ENCODE data around the gene ABCC8.

Gene ABCC8

DNA sequence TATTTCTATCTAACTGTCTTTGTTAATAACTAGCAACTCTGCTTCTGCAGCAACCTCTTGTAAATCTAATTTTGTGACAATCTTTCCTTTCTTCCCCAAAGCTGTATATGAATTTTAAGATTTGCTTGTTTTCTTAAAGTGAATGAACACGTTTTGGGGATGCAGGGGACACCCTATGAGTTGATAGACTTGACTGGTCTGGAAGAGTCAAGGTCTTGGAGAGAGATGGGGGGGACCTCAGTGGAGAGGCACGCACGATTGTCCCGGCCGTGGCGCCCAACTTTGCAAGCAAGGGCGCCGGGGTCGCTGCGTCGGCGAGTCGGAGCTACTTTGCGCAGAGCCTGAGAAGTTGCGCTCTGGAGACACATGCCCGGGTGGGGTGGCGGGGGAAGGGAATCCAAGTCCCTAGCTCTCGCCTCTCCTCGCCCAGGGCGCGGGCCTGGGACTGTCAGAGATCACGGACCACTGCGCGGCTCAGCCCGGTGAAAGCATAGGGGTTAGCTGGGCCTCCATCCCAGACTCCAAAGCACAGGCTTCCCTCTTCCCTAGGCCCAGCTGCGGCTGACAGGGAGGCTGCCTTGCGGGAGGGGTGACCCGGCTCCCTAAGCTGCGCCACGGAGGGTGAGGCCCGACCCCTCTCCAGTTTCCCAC is 854 bp downstream of the ABCC8 start:
- in situ Hi-C loops (cut with MboI; ENCODE audit: low sequenced_read_pairs) = no loop called here

DNA sequence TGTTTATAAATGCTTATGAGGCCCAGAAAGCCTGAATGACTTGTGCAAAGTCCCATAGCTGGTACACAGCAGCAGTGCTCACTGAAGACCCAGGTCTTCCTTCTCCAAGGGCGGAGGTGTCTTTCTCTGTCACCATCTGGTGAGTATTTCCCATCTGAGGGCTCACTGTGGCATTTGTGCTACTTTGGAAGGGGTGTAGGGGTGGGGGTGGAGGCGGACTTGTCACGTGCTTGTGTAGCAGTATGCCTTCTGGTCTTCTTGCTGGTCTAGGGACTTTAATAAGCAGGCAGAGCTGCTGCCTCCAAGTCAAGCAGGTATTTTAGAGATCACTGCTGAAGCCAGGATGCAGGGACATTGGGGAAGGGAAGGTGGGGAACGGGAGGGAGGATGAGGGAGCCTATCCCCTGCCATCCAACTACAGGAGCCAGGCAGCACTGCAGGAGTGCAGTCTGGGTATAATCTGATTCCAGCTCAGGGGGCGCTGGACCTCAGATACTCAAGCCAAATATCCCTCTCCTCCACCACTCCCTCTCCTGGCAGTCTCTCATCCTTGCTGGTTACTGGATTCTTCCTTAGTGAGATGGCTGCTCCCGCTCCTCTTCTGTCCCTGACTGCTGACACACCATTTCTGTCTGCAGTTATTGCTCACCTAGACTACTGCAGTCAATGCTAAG is 3.4 kb downstream of the ABCC8 start:
- in situ Hi-C loops (cut with MboI; ENCODE audit: low sequenced_read_pairs) = no loop called here

DNA sequence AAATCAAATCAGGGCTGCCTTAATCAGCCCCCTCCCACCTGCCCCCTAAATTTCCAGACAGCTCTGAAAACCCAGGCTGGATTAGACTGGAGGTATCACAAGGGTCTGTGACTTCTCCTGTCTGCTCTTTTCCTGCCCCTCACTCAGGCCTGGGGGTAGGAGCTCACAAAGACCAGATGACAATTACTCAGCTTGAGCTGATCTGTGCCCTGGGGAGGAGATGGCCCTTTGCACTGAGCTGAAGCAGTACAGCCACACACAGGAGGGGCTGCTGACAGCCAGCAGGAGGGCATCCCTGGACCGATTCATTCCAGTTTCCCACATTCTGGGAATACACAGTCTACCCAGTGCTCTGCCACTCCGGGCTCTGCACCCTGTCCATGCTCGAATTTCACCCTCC is 4.2 kb downstream of the ABCC8 start:
- in situ Hi-C loops (cut with MboI; ENCODE audit: low sequenced_read_pairs) = no loop called here

DNA sequence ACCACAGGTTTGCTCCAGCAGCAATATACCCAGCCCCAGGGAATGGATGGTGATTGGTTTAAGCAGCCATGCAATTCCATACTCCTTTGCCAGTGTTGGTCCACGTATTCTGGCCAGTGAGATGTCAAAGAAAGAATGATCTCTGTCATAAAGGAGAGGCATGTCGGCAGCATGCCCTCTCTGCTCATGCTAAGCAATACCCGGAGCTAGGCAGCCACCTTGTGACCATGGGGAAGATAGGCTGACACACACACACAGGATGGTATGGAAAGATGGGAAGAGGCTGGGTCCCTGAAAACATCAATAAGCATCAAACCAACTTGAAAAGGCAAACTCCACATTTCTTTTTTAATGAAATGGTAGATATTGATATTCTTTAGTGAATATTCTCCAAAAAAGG is 5.1 kb downstream of the ABCC8 start:
- in situ Hi-C loops (cut with MboI; ENCODE audit: low sequenced_read_pairs) = no loop called here

DNA sequence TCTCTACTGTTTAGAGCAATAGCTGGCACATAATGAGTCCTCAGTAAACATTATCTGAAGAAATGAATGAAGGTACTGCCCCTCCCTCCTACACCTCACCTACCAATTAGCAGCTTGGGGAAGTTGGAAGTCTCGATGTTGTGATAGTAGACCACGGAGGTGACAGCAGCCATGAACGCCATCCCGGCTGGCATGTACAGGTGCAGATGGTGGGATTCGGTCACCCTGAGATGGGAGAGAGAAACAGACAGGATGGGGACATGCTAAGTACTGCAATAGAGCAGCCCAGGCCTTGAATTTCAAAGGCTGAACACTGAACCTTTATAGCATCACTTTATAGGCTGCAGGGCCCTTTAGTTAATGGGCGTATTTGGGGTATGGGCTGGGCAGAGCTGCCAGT is 6.6 kb downstream of the ABCC8 start:
- in situ Hi-C loops (cut with MboI; ENCODE audit: low sequenced_read_pairs) = no loop called here

DNA sequence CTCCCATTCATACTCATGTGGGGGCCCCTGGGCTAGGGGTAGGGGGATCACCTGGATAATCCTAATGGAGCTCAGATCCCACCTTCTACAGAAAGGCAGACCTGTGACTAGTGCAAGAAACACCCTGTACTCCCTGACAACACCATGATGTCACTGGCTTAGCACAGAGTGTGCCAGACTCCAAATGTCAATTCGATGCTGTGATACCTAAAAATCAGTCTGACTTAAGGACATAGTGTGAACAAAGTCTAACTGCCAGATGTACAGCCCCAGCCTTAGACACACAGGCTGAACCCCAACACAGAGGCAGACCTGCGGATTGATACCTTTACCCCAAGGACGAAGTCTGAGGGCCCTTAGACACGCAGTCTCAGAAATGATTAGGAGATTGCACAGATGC is 8.5 kb downstream of the ABCC8 start:
- in situ Hi-C loops (cut with MboI; ENCODE audit: low sequenced_read_pairs) = no loop called here

DNA sequence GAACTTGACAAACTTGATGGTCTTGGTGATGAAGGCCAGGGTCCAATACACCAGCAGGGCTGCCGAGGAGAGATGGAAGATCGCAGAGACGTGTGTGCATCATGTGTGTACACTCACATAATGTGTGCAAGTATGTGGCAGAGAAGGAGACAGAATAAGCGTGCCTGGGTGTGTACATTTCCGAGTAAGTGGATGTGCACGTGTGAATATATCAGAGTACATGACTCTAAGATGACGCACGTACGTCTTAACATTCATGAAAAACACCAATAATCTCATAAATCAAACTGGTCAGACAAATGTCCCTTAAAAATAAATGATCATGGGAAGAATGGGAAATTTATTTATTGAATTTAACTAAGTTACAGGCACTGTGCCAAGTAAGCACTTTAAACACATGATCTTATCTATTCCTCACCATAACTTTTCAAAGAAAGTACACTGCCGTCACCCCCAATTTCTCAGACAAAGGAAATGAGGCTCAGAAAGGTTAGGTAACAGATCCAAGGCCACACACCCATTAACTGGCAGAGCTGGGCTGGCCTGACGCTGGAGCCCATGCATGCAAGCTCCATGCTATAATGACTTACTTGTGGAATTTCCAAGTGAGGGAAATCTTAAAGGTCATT is 13.0 kb downstream of the ABCC8 start:
- in situ Hi-C loops (cut with MboI; ENCODE audit: low sequenced_read_pairs) = no loop called here

DNA sequence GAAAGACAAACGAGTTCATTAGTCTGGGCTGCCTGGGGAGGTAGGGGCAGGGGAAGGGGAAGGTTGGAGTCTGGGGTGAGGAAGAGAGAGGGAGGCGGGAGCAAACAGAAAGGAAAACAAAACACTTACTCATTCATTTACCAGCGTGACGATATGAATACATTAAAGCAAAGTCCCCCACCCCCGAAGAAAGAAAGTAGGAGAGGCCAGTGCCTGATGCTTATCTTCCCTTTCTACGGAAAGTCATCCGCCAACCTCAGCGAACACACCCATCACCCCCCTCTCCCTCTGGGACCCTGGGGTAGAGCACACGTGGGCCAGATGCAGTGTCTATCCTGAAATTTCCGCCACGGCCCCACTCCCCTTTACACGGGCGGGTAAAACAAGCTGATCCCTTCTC is 13.7 kb downstream of the ABCC8 start:
- in situ Hi-C loops (cut with MboI; ENCODE audit: low sequenced_read_pairs) = no loop called here

DNA sequence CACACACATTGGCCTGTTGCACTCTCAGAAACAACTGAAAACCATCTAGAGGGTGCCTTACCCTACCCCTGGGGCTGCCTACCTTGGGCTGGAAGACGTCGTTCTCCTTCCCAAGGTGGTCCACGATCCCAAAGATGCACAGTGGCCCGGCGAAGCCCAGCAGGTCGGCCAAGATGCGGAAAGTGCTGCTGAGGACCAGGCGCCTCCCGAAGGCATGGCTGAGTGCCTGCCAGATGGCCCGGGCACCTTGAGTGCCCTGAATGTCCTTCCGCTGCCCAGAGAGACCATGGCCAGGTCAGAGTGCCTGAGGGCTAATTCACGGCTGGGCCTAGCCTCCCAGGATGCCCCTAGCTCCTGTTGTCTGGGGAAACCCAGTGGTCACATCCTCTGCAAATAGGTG is 16.2 kb downstream of the ABCC8 start:
- in situ Hi-C loops (cut with MboI; ENCODE audit: low sequenced_read_pairs) = no loop called here

DNA sequence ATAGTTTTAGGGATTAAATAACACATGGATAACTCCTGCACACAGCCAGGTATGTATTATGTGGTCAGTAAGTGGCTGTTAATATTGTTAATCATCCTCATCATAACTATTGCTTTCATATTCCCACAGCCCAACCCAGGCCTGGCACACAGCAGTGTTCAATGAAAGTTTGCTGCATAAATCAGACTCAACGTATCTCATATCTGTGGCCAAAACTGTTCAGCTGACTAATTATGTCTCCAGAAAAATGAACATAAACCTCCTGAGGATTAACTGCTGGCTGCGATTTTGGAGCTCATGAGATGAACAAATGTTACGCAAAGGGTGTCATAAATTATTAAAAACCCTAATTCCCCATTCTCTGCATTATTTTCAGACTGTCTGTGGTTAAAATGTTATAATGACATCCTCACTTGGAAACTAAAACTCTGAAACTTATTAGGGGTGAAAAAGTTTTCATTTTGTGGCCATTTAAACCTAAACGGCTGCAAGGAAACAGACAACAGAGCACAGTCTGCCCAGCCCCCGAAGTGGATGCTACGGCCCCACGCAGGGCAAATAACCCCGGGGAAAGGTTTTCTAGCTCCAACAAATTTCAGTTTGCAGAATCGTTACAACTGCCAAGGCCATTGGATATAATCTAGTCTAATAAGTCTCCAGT is 17.3 kb downstream of the ABCC8 start:
- in situ Hi-C loops (cut with MboI; ENCODE audit: low sequenced_read_pairs) = no loop called here

DNA sequence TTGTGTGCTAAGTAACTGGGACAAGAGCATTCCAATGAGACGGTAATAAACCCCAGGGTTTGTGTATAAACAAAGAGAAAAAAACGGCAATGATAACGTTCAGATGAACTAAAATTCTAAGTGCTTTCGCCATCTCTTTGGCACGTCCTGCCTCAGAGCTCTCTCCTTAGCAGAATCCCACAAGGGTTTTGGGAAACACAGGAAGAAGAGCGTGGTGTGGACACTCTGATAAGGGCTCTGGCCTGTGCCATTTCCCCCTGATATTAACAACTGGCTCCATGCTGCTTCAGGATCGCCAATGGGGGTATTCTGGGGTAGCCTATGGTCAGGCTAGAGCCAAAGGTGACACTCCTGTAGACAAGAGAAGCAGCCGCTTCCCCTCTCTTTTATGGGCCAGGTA is 18.4 kb downstream of the ABCC8 start:
- in situ Hi-C loops (cut with MboI; ENCODE audit: low sequenced_read_pairs) = no loop called here

DNA sequence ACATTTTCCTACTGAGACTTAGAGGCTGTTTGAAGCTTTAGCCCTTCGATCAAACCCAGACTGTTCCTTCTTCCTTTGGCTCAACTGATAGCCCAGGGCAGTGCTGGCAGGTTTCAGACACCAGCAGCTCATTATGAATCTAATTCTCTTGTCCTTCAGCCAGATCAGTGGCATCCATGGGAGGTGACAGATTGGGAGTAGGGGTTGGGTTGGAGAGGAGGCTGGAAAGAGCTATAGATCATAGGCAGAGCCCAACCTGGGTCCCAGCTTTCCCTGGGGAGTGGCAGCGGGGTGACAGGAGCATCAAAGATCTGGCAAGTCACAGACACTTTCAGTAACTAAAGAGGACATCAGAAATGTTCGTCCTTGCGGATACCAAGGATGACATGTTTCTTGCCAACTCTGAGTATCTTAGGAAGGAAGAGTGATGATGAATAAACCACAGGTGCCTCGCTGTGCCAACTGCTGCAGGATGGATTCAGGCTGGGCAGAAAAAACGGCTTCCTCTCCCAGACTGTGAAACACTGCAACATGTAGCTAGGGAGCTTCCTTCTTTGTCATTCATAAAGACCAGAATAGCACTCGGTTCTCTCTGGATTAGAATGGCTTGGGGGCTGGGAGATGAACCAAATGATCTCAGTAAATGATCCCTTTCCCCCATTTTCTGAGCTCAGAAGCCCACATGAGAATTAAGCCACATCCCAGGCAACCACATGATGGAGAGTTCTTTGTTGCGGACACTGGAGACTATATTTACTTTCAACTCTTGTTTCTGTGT is 19.1 kb downstream of the ABCC8 start:
- in situ Hi-C loops (cut with MboI; ENCODE audit: low sequenced_read_pairs) = no loop called here

DNA sequence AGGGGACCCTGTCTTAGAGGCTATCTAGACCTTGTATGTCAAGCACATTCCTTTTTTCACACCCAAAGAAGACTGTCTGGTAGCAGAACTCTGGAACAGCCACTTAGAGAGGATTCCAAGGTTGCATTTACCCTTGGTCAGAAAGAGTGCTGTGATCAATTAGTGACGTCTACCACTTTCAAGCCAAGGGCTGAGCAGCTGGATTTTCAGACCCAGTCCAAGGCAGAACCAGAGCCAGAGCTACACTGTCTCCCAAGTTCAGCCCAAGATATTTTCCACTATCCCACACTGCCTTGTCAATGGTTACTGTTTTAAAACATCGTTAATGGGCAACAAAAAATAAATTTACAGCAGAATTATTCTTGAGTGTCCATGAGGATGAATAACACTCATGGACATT is 24.0 kb downstream of the ABCC8 start:
- in situ Hi-C loops (cut with MboI; ENCODE audit: low sequenced_read_pairs) = no loop called here

DNA sequence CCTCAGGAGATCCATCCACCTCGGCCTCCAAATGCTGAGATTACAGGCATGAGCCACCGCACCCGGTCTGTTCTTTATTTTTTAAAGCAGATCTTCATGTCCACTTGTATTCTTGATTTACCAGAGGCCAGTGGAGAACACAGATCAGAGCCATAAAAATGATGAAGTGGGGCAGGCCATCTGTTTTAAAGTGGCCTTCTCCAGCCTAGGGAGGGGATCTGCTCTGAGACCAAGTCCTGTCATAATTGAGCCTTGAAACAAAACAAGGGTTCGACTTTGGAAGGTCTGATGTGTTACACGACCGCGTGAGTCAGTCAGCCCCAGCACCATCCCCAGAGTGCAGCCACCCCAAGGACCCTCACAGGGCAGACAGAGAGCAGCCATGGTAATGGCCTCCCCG is 27.5 kb downstream of the ABCC8 start:
- in situ Hi-C loops (cut with MboI; ENCODE audit: low sequenced_read_pairs) = no loop called here

DNA sequence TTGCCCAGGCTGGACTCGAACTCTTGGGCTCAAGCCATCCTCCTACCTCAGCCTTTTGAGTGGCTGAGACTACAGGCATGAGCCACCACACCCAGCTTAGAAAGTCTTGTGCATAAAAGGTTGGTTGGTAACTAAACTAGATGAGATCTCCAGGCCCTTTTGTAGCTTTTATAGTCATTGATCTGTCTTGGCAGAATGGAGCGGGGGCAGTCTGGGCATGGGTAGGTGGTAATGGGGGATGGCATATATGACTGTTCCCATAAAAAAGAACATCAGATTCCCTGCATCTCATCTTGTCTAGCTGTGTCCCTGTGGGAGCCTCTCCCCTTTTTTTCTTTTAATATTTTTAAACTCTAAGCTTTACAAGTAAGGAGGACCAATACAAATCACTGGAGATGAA is 30.2 kb downstream of the ABCC8 start:
- in situ Hi-C loops (cut with MboI; ENCODE audit: low sequenced_read_pairs) = no loop called here

DNA sequence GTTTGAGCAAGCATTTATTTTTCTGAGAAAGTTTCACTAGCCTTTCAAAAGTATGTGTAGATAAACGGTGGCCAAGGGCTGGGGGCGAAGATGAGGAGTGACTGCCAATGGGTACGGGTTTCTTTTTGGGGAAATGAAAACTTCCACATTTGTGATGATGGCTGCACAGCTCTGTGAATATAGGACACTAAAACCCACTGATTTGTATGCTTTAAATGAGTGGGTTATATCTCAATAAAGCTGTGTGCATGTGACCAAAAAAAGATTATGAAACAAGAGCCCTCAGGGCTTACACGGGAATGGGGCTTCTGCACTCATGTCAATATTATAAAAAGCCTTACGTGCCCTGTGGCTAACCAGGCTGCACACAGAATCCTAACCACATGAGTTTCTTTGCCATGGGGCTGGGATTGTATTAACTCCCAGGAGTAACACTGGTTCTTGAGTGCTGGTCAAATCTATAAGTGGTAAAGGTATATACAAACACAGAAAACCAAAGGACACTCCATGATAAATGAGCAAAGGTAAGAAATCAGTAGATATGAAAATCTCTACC is 31.3 kb downstream of the ABCC8 start:
- in situ Hi-C loops (cut with MboI; ENCODE audit: low sequenced_read_pairs) = no loop called here

DNA sequence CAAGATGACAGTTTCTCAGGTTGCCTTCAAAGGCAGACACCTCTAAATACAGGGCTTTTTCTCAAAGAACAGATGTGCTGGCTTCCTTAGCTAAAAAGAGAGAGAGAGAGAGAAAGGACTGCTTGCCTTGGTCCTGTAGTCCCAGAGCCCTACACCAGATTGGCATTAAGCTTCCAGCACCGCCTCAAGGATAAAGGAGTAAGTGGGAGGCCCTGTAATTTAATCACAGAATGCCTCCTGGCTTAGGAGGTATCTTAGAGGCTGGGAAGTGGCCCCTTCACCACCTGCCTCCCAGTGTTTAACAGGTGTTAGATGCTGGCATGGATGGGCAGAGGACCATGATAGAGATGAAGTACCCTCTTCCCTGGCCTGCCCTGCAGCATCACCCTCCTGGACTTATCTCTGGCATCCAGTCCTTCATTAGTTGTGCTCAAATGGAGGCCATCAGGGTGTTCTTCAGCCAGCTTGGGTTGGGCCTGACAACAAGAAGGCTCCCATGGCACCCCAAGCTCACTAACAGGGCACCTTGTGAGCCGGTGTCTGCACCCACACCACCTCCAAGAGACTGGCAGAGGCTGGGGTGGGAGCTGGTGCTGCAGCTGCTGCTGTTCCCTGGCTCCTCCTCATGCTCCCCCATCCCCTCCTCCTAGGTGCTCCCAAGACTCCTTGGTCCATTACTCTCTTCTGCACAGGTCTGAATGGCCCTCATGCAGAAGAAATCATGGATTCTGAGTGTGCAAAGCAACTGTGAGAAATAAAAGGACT is 32.5 kb downstream of the ABCC8 start:
- in situ Hi-C loops (cut with MboI; ENCODE audit: low sequenced_read_pairs) = no loop called here

DNA sequence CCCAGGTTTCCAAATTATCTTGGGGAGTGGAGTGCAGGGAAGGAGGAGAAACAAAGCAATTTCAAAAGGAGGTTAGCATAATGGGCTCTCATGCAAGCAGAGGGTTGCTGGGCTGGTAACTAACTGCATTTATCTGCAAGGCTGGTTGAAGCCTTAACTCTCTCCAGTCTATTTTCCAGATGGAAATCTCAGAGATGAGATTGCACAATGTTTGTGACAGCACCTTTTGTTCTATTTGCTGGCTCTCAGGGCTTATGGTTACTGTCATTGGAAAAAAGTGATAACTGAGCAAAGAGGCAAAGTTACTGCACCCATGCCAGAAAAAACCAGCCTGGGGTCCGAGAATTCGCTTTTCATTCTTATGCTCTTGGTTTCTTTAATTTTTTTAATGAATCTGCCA is 33.2 kb downstream of the ABCC8 start:
- in situ Hi-C loops (cut with MboI; ENCODE audit: low sequenced_read_pairs) = no loop called here

DNA sequence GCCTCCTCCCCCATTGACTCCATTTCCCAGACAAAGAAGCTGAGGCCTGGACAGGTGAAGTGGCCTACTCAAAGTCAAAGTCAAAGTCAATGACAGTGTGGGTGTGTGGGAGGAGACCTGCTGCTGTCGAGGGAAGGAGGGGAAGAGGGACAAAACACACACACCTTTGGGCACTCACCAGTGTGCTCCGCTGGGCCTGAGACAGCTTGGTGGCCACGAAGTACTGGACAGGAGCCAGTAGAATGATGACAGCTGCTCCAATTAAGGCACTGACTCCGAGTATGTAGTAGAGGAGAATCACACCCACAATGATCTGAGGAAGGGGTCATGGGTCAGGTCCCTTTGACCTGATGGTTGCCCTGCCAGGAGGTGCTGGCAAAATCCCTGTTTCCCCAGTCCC is 33.6 kb downstream of the ABCC8 start:
- in situ Hi-C loops (cut with MboI; ENCODE audit: low sequenced_read_pairs) = no loop called here

DNA sequence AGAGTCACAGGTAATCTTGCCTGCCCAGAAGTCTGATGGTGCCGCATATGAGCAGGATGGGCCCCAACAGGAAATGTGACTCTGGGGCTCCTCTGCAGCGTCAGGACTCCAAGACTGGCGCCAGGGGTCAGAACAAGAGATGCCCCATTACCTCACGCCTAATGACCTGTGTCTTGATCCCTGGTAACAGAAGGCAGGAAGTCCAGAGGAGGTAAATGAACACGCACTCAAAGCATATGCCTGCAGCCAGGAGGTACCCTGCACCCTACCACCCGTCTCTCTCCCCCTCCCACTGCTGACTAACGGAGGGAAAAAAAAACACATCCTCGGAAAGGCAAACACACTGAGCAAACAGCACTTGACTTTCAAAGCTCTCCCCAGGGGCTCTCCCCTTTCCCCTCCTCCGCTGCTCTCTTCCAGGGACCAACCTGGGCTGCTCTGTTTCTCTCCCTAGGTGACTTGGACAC is 37.3 kb downstream of the ABCC8 start:
- in situ Hi-C loops (cut with MboI; ENCODE audit: low sequenced_read_pairs) = no loop called here

All from HL-60/S4 treated with retinoic acid at 250 ng/mL for 4 days and 3 days (cell line).